HG02973 (cell line): ENCODE measurements around the gene PIP4P1.
A peak's percentile ranks its signal among the peaks of the same experiment; 100 is the strongest.
"Not testable (repeated sequence)": the region's sequence is repeated elsewhere in the genome, so short reads cannot be mapped to it uniquely, and the experiment has no call there.

ENCODE experiments used
- ATAC-seq: cut with Tn5 transposase; IDR thresholded peaks from one replicate; pipeline ENCODE4 v1.9.1; 2021; ENCODE audit warnings: moderate library complexity; ENCODE audit not compliant: unreplicated experiment

The PIP4P1 gene

DNA sequence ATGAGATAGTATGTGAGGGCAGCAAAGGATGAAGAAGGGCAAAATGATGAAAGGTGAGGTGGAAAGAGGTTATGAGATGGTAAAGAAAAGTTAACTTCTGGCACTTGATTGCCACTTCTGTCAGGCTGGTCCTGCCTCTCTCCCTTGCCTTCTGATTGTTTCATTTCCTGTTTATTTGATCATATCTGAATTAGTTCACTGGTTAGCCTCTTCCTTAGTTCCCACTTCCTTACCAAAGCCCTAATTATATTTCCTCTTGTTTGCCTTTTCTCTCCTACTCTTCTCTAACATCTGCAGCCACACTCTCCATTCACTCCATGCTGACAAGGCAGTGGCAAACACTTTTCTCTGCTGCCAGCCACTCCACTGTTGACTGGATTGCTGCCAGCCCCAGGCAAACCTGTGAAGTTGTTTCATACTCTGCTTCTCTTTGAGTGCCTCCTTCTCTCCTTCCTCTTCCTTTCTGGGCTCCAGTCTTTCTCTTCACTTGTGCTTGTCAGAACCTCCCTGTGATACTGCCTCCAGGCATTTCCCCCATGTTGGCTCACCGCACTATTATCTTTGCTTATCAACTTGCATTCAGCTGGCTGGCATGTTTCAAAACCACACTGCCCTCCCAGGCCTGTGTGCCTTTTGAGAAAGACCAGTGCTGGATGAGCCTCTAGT, 16.1 kb upstream of the PIP4P1 start:
- no peak for ATAC-seq

DNA sequence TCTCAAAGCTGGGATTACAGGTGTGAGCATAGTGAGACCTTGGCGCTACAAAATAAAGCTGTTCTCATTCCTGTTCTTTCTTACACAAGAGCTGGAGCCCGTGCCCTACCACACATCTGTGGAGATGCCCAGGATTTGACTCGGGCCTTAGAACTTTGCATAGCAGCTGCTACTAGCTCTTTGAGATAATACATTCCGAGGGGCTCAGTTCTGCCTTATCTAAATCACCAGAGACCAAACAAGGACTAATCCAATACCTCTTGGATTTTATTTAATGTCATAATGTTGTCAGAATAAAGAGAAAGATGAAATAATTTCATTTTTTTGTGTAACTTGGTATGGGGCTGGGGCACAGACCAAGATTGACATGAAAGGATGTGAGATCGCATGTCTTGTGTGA, 15.5 kb upstream of the PIP4P1 start:
- ATAC-seq, result no peak

DNA sequence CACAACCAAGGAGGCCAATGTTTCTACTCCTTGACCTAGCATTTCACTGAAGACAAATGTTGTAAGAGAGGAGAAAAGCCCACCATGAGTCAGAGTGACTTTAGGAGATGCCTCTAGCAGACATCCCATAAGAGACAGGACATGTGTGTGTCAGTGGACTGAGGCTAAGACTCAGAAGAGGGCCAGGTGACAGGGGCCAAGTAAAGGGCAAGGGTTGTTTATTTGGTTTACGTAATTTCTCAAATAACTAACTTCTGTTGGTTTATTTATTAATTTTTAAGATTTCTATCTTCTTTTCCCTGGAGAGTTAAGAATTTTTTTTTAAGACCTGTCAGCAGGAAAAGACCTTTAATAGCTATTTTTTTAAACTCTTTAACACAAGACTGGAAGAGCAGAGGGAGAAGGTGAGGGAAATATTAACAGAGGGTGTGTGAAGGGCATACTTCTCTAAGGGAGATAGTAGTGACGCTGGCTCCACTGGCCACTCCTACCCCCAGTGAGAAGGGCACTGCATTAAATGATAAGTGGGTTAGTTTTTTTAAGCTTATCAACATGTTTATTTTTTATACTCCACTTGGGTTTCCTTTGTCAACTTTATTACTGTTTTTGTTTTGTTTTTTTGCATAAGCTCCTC, 11.4 kb upstream of the PIP4P1 start:
- ATAC-seq, result no peak

GRCh38 chr14:20470603-20470901, 9.3 kb upstream of the PIP4P1 start:
- ATAC-seq, result no peak

- ATAC-seq, result peak; percentile 42
These were observed 8.8 kb upstream of the PIP4P1 start for GRCh38 chr14:20469890-20470602.

DNA sequence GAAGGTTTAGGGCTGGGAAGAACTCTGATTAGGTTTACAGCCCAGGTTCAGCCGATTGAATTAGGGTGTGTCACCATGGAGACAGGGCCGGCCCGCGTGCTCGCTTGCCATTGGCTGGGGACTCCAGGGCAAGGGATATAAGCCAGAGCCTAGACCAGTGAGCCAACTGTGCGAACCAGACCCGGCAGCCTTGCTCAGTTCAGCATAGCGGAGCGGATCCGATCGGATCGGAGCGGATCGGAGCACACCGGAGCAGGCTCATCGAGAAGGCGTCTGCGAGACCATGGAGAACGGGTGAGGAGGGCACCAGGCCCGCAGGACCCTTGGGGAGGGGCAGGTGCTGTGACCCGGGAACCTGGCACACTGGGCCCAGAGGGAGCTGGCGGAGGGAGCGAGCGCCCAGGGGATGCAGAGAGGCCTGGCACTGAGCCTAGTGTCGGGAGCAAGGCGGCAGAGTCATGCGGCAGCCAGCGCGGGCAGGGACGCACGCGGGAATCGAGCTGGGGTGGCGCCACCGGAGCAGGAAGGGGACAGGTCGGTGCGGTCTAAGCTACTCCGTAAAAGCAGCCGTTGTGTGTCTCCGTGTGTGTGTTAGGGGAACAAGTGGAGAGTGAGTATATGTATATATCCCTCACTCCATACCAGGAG, 8.1 kb upstream of the PIP4P1 start, which contains the start of gene PNP:
Gene PNP, plus strand, starts transcription at position 165 of the 648 bp plus-strand sequence. Its CDS starts 119 bp downstream, at position 284.
- ATAC-seq, result peak; percentile 90

DNA sequence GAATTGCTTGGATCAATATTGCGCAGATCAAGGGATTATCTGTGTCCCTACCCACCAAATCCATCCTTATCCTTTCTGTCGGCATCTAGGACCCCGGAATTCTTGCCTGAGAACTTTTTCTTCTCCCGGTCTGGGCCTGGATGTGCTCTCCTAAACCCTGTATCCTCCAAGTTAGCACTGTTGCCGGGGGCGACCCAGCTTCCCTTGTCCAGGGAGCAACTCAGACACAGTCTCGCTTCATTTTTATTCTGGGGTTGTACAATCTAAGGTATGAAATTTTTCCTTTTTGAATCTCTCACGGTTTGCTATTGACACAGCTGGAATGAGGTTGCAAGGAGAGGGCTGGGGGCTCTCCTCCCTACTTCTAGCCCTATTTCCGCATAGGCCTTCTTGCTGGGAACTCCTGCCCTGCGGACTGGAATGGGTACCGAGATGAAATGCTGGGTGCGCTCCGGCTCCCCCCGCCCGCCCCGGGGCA, 7.6 kb upstream of the PIP4P1 start:
- no peak for ATAC-seq

GRCh38 chr14:20460458-20461224, 593 bp downstream of the PIP4P1 start:
- ATAC-seq, result peak; percentile 6

DNA sequence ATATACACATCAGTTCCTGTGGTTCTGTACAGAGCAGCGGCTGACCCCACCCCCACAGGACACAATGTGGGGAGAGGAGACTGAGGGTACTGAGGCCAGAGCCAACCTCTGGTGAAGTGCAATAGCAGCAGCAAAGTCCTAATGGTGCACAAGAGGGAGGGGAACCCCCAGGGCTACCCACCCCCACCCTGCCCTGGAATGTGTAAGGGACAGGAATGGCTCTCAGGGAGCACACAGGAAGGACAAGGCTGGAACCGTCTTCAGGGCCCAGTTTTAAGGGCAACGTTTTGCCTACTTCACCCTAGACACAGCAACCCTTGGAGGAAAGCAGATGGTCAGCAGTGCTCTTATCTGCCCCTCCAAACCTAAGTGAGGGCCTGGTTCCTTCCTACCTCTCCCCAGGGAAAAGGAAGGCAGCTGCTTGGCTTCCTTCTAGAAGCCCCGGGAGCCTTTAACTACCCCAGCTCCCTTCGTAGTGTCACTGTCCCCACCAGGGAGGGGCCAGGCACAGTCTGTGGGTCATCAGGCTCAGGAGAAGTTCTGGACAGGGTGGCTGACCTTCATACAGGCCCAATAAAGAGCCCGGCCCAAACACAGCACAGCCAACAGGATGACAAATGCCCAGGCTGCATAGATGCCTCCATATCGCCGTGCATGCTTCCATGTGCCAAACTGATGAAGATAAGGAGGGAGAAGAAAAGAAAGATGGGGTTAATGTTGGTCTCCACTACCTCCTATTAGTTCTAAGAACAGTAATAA, 3.0 kb downstream of the PIP4P1 start:
- ATAC-seq, result no peak

- no peak for ATAC-seq
These were observed 4.3 kb downstream of the PIP4P1 start for GRCh38 chr14:20456971-20457370.

- peak; percentile 43 for ATAC-seq
These were observed 5.6 kb downstream of the PIP4P1 start for GRCh38 chr14:20455355-20456300.

DNA sequence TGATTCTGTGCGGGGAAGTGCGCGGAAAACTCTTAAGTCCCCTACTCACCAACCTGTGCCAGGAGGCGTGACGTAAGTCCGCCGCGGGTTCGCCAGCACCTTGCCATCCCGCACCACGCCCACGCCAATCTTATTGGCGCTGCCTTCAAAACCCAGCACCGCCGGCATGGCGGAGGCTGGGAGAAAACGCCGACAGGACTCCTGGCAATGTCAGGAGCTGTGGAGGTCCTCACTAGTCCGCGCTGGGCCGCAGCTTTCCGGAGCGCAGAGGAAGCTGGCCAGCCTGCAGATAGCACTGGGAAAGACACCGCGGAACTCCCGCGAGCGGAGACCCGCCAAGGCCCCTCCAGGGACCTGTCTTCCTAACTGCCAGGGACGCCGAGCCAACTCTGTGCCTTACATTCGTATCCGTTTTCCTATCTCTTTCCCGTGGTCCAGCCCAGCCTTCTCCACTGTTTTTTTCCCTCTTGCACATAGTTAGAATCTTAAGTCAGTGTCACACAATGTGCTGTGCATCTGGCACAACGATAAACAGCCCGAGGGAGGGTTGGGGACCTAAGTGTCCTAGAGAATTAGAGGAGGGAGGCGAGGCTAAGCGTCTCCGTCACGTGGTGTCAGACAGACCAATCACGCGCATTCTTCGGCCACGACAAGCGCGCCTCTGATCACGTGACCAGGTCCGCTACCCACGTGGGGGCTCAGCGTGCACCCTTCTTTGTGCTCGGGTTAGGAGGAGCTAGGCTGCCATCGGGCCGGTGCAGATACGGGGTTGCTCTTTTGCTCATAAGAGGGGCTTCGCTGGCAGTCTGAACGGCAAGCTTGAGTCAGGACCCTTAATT, 6.5 kb downstream of the PIP4P1 start, which contains the start of the genes APEX1 and OSGEP:
Gene APEX1, plus strand, starts transcription at position 711 of the 839 bp plus-strand sequence. CDS start 420 bp downstream, outside the sequence.
Gene OSGEP, minus strand, starts transcription at position 297 of the 839 bp plus-strand sequence. Its CDS starts 129 bp downstream, at position 168.
- ATAC-seq, result peak; percentile 79

GRCh38 chr14:20452831-20453230, 8.4 kb downstream of the PIP4P1 start:
- not testable (repeated sequence) for ATAC-seq

- no peak for ATAC-seq
These were observed 14.3 kb downstream of the PIP4P1 start for GRCh38 chr14:20446889-20447288.

- ATAC-seq, result not testable (repeated sequence)
These were observed 17.6 kb downstream of the PIP4P1 start for GRCh38 chr14:20443650-20444049.

DNA sequence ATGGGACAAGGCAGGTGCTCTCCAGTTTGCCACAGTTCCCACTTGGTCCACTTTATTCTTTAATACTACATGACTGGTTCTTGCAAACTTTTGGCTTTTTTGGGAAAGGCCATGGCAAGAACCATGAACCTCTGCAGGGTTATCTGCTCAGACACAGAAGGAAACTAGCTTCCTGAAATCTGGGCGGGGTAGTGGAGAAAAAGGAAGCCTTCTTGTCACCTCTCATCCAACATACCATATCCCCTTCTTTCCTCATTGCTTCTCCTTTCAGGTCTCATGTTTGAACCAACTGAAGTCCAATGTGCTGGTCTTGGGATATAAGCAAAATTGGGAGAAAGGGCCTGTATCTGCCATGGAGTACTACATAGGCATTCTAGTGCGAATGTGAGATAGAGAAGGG, 19.8 kb downstream of the PIP4P1 start:
- no peak for ATAC-seq

- ATAC-seq, result no peak
These were observed 20.4 kb downstream of the PIP4P1 start for GRCh38 chr14:20440882-20441281.

GRCh38 chr14:20440465-20440864, 20.8 kb downstream of the PIP4P1 start:
- ATAC-seq, result no peak
